ENCODE results near the gene TSPAN16. TPM values are rescaled to one million over a fixed set of nuclear protein-coding genes. Genes with fewer than 3 reads are reported as not detected.
A peak's percentile ranks its signal among the peaks of the same experiment; 100 is the strongest.

Gene TSPAN16
- total RNA-seq, 2 donors from 2014 or later = 4.2 TPM; not detected in 1

GRCh38 chr19:11267316-11268085 lies 28.5 kb upstream of the TSPAN16 start:
- intact Hi-C loops (cut with DNase I) = no loop called here
- Histone ChIP-seq H3K9me3 (no peaks in the 10 kb centered on the region), H3K36me3 (no peaks in the 10 kb centered on the region), H3K4me1 (replicated peaks) (no peaks in the 10 kb centered on the region), H3K4me3 (no peak overlapping the region), H3K27me3 (replicated peaks; ENCODE audit: insufficient read depth) (no peaks in the 10 kb centered on the region), H3K27ac (no peak overlapping the region)
- WGBS = 89% methylated on average over 10 of the region's 10 CpGs
- no peak for TF ChIP-seq POLR2AphosphoS5 (IDR thresholded peaks at IDR 0.05)
- no peak for TF ChIP-seq POLR2A (IDR thresholded peaks at IDR 0.05)
- TF ChIP-seq, protein P1, sequence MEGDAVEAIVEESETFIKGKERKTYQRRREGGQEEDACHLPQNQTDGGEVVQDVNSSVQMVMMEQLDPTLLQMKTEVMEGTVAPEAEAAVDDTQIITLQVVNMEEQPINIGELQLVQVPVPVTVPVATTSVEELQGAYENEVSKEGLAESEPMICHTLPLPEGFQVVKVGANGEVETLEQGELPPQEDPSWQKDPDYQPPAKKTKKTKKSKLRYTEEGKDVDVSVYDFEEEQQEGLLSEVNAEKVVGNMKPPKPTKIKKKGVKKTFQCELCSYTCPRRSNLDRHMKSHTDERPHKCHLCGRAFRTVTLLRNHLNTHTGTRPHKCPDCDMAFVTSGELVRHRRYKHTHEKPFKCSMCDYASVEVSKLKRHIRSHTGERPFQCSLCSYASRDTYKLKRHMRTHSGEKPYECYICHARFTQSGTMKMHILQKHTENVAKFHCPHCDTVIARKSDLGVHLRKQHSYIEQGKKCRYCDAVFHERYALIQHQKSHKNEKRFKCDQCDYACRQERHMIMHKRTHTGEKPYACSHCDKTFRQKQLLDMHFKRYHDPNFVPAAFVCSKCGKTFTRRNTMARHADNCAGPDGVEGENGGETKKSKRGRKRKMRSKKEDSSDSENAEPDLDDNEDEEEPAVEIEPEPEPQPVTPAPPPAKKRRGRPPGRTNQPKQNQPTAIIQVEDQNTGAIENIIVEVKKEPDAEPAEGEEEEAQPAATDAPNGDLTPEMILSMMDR (IDR thresholded peaks at IDR 0.05) = no peak
- no peak for DNase-seq (ENCODE audit: low spot score)

GRCh38 chr19:11268783-11269267 lies 27.1 kb upstream of the TSPAN16 start:
- no peaks in the 10 kb centered on the region for H3K4me1 ChIP-seq (replicated peaks)
- TF ChIP-seq, protein P1 (IDR thresholded peaks at IDR 0.05) = no peak
- no peak for TF ChIP-seq POLR2A (IDR thresholded peaks at IDR 0.05)
- TF ChIP-seq POLR2AphosphoS5 (IDR thresholded peaks at IDR 0.05) = peak; percentile 46
- H3K9me3 ChIP-seq = no peaks in the 10 kb centered on the region
- intact Hi-C loops (cut with DNase I) = no loop called here
- peak; percentile 25 for DNase-seq (ENCODE audit: low spot score)
- no peaks in the 10 kb centered on the region for H3K27me3 ChIP-seq (replicated peaks; ENCODE audit: insufficient read depth)
- no peak overlapping the region for H3K4me3 ChIP-seq
- H3K36me3 ChIP-seq = no peaks in the 10 kb centered on the region
- peak overlapping the region; percentile 5 to 31 for H3K27ac ChIP-seq
- WGBS = 27% methylated on average over 10 of the region's 10 CpGs

GRCh38 chr19:11269408-11269807 lies 26.6 kb upstream of the TSPAN16 start:
- Histone ChIP-seq H3K9me3 (no peaks in the 10 kb centered on the region), H3K4me1 (replicated peaks) (no peaks in the 10 kb centered on the region), H3K27me3 (replicated peaks; ENCODE audit: insufficient read depth) (no peaks in the 10 kb centered on the region), H3K4me3 (no peak overlapping the region), H3K27ac (peak overlapping the region; percentile 5 to 31), H3K36me3 (no peaks in the 10 kb centered on the region)
- 12% methylated on average over 6 of the region's 7 CpGs for WGBS
- DNase-seq (ENCODE audit: low spot score) = no peak
- no peak for TF ChIP-seq POLR2A (IDR thresholded peaks at IDR 0.05)
- no peak for TF ChIP-seq POLR2AphosphoS5 (IDR thresholded peaks at IDR 0.05)
- TF ChIP-seq, protein P1 (IDR thresholded peaks at IDR 0.05) = no peak
- intact Hi-C loops (cut with DNase I) = no loop called here

DNA sequence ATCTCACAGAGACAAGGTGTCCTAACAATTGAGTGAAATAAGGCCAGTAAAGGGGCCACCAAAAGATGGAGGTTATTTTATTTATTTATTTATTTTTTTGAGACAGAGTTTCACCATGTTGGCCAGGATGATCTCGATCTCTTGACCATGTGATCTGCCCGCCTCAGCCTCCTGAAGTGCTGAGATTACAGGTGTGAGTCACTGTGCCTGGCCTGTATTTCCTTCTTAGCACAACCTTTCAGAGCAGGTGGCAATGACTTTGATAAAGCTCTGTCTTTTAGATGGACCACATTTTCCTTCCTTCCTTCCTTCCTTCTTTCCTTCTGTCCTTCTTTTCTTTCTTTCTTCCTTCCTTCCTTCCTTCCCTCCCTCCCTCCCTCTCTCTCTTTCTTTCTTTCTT lies 22.7 kb upstream of the TSPAN16 start:
- Histone ChIP-seq H3K4me3 (no peak overlapping the region), H3K9me3 (no peaks in the 10 kb centered on the region), H3K27ac (no peak overlapping the region), H3K4me1 (replicated peaks) (no peaks in the 10 kb centered on the region), H3K36me3 (no peaks in the 10 kb centered on the region), H3K27me3 (replicated peaks; ENCODE audit: insufficient read depth) (no peaks in the 10 kb centered on the region)
- intact Hi-C loops (cut with DNase I) = no loop called here
- TF ChIP-seq, protein P1 (IDR thresholded peaks at IDR 0.05) = no peak
- TF ChIP-seq POLR2AphosphoS5 (IDR thresholded peaks at IDR 0.05) = no peak
- TF ChIP-seq POLR2A (IDR thresholded peaks at IDR 0.05) = no peak
- 86% methylated on average over 2 of the region's 2 CpGs for WGBS
- DNase-seq (ENCODE audit: low spot score) = no peak

DNA sequence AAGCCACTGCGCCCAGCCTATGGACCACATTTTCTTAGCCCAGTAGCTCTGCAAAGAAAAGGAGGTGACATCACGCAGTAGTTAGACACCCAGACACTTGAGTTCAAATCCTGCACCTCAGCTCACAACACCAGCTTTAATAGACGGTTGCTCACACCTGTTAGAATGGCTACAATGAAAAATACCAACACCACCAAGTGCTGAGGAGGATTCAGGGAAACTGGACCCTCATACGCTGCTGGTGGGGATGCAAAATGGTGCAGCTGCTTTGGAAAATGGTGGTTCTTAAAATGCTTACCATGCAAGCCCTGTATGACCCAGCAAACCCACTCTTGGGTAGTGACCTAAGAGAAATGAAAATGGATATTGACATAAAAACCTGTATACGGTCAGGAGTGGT lies 22.0 kb upstream of the TSPAN16 start:
- Histone ChIP-seq H3K4me3 (no peak overlapping the region), H3K9me3 (no peaks in the 10 kb centered on the region), H3K4me1 (replicated peaks) (no peaks in the 10 kb centered on the region), H3K27ac (no peak overlapping the region), H3K36me3 (no peaks in the 10 kb centered on the region), H3K27me3 (replicated peaks; ENCODE audit: insufficient read depth) (no peaks in the 10 kb centered on the region)
- intact Hi-C loops (cut with DNase I) = no loop called here
- no peak for DNase-seq (ENCODE audit: low spot score)
- WGBS = 79% methylated on average over 5 of the region's 5 CpGs
- TF ChIP-seq, protein P1 (IDR thresholded peaks at IDR 0.05) = no peak
- TF ChIP-seq POLR2AphosphoS5 (IDR thresholded peaks at IDR 0.05) = no peak
- TF ChIP-seq POLR2A (IDR thresholded peaks at IDR 0.05) = no peak
